Lower leg skin (tissue), 4 donors: ENCODE results near the gene SCRN1. TPM values are rescaled to one million over a fixed set of nuclear protein-coding genes. Genes with fewer than 3 reads are reported as not detected.

Source experiments
- DNase-seq, 2 donors: peaks; one replicate each; pipeline ENCODE4 v3.0.0-alpha.2; 2019; ENCODE audit warnings: low spot score in 2 of 2
- H3K4me3 ChIP-seq: fragments of 200-600 bp; sonication (generic); 2 replicates; pipeline ENCODE4 v1.5.1; 2017; ENCODE audit warnings: mild to moderate bottlenecking, low read depth; ENCODE audit not compliant: poor library complexity, severe bottlenecking
- CTCF ChIP-seq, 3 donors: fragments of 450-650 bp; IDR thresholded peaks; one replicate each; pipeline ENCODE4 v1.5.1; 2016; ENCODE audit warnings: antibody characterized with exemption in 3 of 3, mild to moderate bottlenecking in 3 of 3, moderate library complexity in 2 of 3
- POLR2A ChIP-seq, 2 donors: fragments of 450-650 bp; IDR thresholded peaks; one replicate each; pipeline ENCODE4 v1.6.1; 2016 to 2017; ENCODE audit warnings: antibody characterized with exemption in 2 of 2, mild to moderate bottlenecking in 1 of 2, moderate library complexity in 1 of 2
- WGBS, 2 donors: methylation state at CpG; one replicate each; pipeline ENCODE4 v1.1.5; 2018; 5-methylcytosine and 5-hydroxymethylcytosine counted together
- intact Hi-C: fragments of 100-400 bp; cut with DNase I; formaldehyde crosslinking; loops from one replicate; pipeline ENCODE4 v1.15.0; 2023; ENCODE audit warnings: low total_unique reads
- total RNA-seq, 4 donors: library from RNA; depleted of rRNA; stranded (reverse); fragments of >200 nt; gene quantifications; one replicate each; pipeline ENCODE4 v1.1.0, GENCODE V29; 2016

Gene SCRN1
- total RNA-seq, 4 donors from 2014 or later: 8.5 to 17.9 (median 11.5) TPM

- intact Hi-C loops: no loop called here
- no peak for DNase-seq
- TF ChIP-seq POLR2A (IDR thresholded peaks at IDR 0.05) (no peak), CTCF (IDR thresholded peaks at IDR 0.05) (no peak)
- no peak overlapping the region for H3K4me3 ChIP-seq
- WGBS, 2 donors: 57 to 60% methylated on average over 2 of the region's 2 CpGs
These were observed 110.0 kb downstream of the SCRN1 start for GRCh38 chr7:29879609-29880008.

GRCh38 chr7:29878081-29878688 lies 111.4 kb downstream of the SCRN1 start:
- peak in 1 of 2 donors; percentile 28 for DNase-seq
- H3K4me3 ChIP-seq: no peak overlapping the region
- intact Hi-C loops: no loop called here
- 36 to 45% methylated on average over 5 of the region's 5 CpGs for WGBS, 2 donors
- TF ChIP-seq CTCF (IDR thresholded peaks at IDR 0.05) (no peak), POLR2A (IDR thresholded peaks at IDR 0.05) (no peak)

GRCh38 chr7:29877196-29877595 lies 112.4 kb downstream of the SCRN1 start:
- WGBS, 2 donors: 23 to 37% methylated on average over 3 of the region's 3 CpGs
- no peak for DNase-seq
- TF ChIP-seq CTCF (IDR thresholded peaks at IDR 0.05) (no peak), POLR2A (IDR thresholded peaks at IDR 0.05) (no peak)
- H3K4me3 ChIP-seq: no peak overlapping the region
- intact Hi-C loops: no loop called here

- TF ChIP-seq CTCF (IDR thresholded peaks at IDR 0.05): no peak
- no peak for TF ChIP-seq POLR2A (IDR thresholded peaks at IDR 0.05)
- 93 to 94% methylated on average over 13 of the region's 13 CpGs for WGBS, 2 donors
- no peak overlapping the region for H3K4me3 ChIP-seq
- DNase-seq: no peak
- intact Hi-C loops: no loop called here
These were observed 113.9 kb downstream of the SCRN1 start for GRCh38 chr7:29875741-29876140.

GRCh38 chr7:29873644-29874294 lies 115.8 kb downstream of the SCRN1 start:
- TF ChIP-seq POLR2A (IDR thresholded peaks at IDR 0.05): no peak
- TF ChIP-seq CTCF (IDR thresholded peaks at IDR 0.05): no peak
- 91 to 92% methylated on average over 4 of the region's 4 CpGs for WGBS, 2 donors
- intact Hi-C loops: loop anchor here (5.0 kb wide), 1 partner anchor 404 kb away; no protein-coding TSS in a partner anchor
- H3K4me3 ChIP-seq: no peak overlapping the region
- DNase-seq: no peak
